Endometrial microvascular endothelial cells (primary cell): Measurements from ENCODE around the gene CARD10. TPM values are rescaled to one million over a fixed set of nuclear protein-coding genes. Genes with fewer than 3 reads are reported as not detected.

Experiments used
- in situ Hi-C: cut with HindIII; loops from 2 replicates; pipeline ENCODE4 v1.10.0; 2017; ENCODE audit warnings: low sequenced_read_pairs, low pct_unique_long_range_greater_than_20kb; ENCODE audit errors: inconsistent ontology term
- total RNA-seq: library from RNA; depleted of rRNA; stranded (reverse); fragments of >200 nt; gene quantifications from one replicate; pipeline ENCODE4 v1.2.3, GENCODE V29; 2015; ENCODE audit errors: inconsistent ontology term

Gene CARD10
- total RNA-seq, 1 donor from 2014 or later = 69.6 TPM

- in situ Hi-C loops = no loop called here
Measured at GRCh38 chr22:37455896-37456295, 63.3 kb downstream of the CARD10 start.

GRCh38 chr22:37454857-37455686, 64.1 kb downstream of the CARD10 start:
- in situ Hi-C loops = no loop called here

- in situ Hi-C loops = no loop called here
Measured at GRCh38 chr22:37453696-37454095, 65.5 kb downstream of the CARD10 start.

- in situ Hi-C loops = no loop called here
Measured at GRCh38 chr22:37451218-37451617, 68.0 kb downstream of the CARD10 start.

- in situ Hi-C loops = no loop called here
Measured at GRCh38 chr22:37449331-37450001, 69.7 kb downstream of the CARD10 start.

- in situ Hi-C loops = no loop called here
Measured at GRCh38 chr22:37448516-37449127, 70.6 kb downstream of the CARD10 start.

- in situ Hi-C loops = no loop called here
Measured at GRCh38 chr22:37445501-37445900, 73.7 kb downstream of the CARD10 start.

GRCh38 chr22:37443977-37444376, 75.2 kb downstream of the CARD10 start:
- in situ Hi-C loops = no loop called here

- in situ Hi-C loops = no loop called here
Measured at GRCh38 chr22:37443086-37443485, 76.1 kb downstream of the CARD10 start.

GRCh38 chr22:37442537-37442936, 76.7 kb downstream of the CARD10 start:
- in situ Hi-C loops = no loop called here

GRCh38 chr22:37442135-37442534, 77.1 kb downstream of the CARD10 start:
- in situ Hi-C loops = no loop called here

- in situ Hi-C loops = no loop called here
Measured at GRCh38 chr22:37440875-37441274, 78.3 kb downstream of the CARD10 start.

Other genes with a start within 250 kb of the CARD10 start
- 0.19 TPM for gene CYTH4, start 236.9 kb downstream of the CARD10 start, total RNA-seq
- gene ELFN2, start 91.9 kb downstream of the CARD10 start, total RNA-seq = 4.3 TPM
- 321 TPM for gene MFNG, start 33.0 kb downstream of the CARD10 start, total RNA-seq
- gene CDC42EP1, start 41.1 kb upstream of the CARD10 start, total RNA-seq = 72.2 TPM
- not detected for gene LGALS2, start 60.7 kb upstream of the CARD10 start, total RNA-seq
- gene GGA1, start 89.4 kb upstream of the CARD10 start, total RNA-seq = 64.9 TPM
- gene SH3BP1, start 120.3 kb upstream of the CARD10 start, total RNA-seq = 2.0 TPM
- 16.4 TPM for gene PDXP, start 139.3 kb upstream of the CARD10 start, total RNA-seq
- gene LGALS1, start 156.2 kb upstream of the CARD10 start, total RNA-seq = 7,013 TPM
- 56.5 TPM for gene NOL12, start 166.9 kb upstream of the CARD10 start, total RNA-seq
- gene TRIOBP, start 177.6 kb upstream of the CARD10 start, total RNA-seq = 135 TPM